ENCODE results near the gene GRIPAP1.

The GRIPAP1 gene

GRCh38 chrX:49002091-49002935 is at the start of gene GRIPAP1:
Gene GRIPAP1 (minus strand): TSS chrX:49002264. CDS start chrX:49002229, 35 bp downstream.
- DNase-seq, result peak; percentile 80

- DNase-seq, result no peak
Measured at GRCh38 chrX:49043987-49044281, 41.9 kb upstream of the GRIPAP1 start.

GRCh38 chrX:49043220-49043986 is 41.3 kb upstream of the GRIPAP1 start, which contains the start of gene TFE3:
Gene TFE3 (minus strand): TSS chrX:49043357. CDS start chrX:49043226, 131 bp downstream.
- peak; percentile 99 for DNase-seq

- DNase-seq, result peak; percentile 4
Measured at GRCh38 chrX:49042581-49043219, 40.6 kb upstream of the GRIPAP1 start.

GRCh38 chrX:49041744-49042580 is 39.9 kb upstream of the GRIPAP1 start:
- peak; percentile 81 for DNase-seq

- DNase-seq, result peak; percentile 63
Measured at GRCh38 chrX:49040376-49040955, 38.4 kb upstream of the GRIPAP1 start.

- DNase-seq, result peak; percentile 96
Measured at GRCh38 chrX:49039598-49040375, 37.7 kb upstream of the GRIPAP1 start.

GRCh38 chrX:49037883-49038475 is 35.9 kb upstream of the GRIPAP1 start:
- peak; percentile 23 for DNase-seq

GRCh38 chrX:49030283-49030682 is 28.2 kb upstream of the GRIPAP1 start:
- DNase-seq, result no peak

GRCh38 chrX:49029876-49030275 is 27.8 kb upstream of the GRIPAP1 start:
- DNase-seq, result no peak

- DNase-seq, result no peak
Measured at GRCh38 chrX:49019599-49020249, 17.7 kb upstream of the GRIPAP1 start.

GRCh38 chrX:49019050-49019449 is 17.0 kb upstream of the GRIPAP1 start:
- DNase-seq, result no peak

GRCh38 chrX:49003696-49004095 is 1.6 kb upstream of the GRIPAP1 start:
- DNase-seq, result no peak

GRCh38 chrX:49001521-49002090 is 458 bp downstream of the GRIPAP1 start:
- peak; percentile 28 for DNase-seq

- no peak for DNase-seq
Measured at GRCh38 chrX:49000636-49001035, 1.4 kb downstream of the GRIPAP1 start.

- no peak for DNase-seq
Measured at GRCh38 chrX:48999030-48999429, 3.0 kb downstream of the GRIPAP1 start.

- no peak for DNase-seq
Measured at GRCh38 chrX:48998391-48998790, 3.7 kb downstream of the GRIPAP1 start.

- no peak for DNase-seq
Measured at GRCh38 chrX:48997865-48998264, 4.2 kb downstream of the GRIPAP1 start.

- DNase-seq, result no peak
Measured at GRCh38 chrX:48997455-48997854, 4.6 kb downstream of the GRIPAP1 start.

- no peak for DNase-seq
Measured at GRCh38 chrX:48996969-48997368, 5.1 kb downstream of the GRIPAP1 start.

Data from fibroblast of upper back skin (primary cell).